ENCODE measurements around the gene HERC2.
"Not testable (repeated sequence)": the region's sequence is repeated elsewhere in the genome, so short reads cannot be mapped to it uniquely, and the experiment has no call there.

Gene HERC2

GRCh38 chr15:28281876-28282275 is 40.1 kb downstream of the HERC2 start:
- no peak for DNase-seq (ENCODE audit: low read depth)

- no peak for DNase-seq (ENCODE audit: low read depth)
Observed at GRCh38 chr15:28274635-28275034, 47.3 kb downstream of the HERC2 start.

GRCh38 chr15:28273873-28274610 is 47.9 kb downstream of the HERC2 start:
- DNase-seq (ENCODE audit: low read depth): no peak

- peak; percentile 3 for DNase-seq (ENCODE audit: low read depth)
Observed at GRCh38 chr15:28273468-28273867, 48.5 kb downstream of the HERC2 start.

- DNase-seq (ENCODE audit: low read depth): no peak
Observed at GRCh38 chr15:28272587-28272986, 49.4 kb downstream of the HERC2 start.

- no peak for DNase-seq (ENCODE audit: low read depth)
Observed at GRCh38 chr15:28271697-28272260, 50.2 kb downstream of the HERC2 start.

- no peak for DNase-seq (ENCODE audit: low read depth)
Observed at GRCh38 chr15:28269097-28269496, 52.9 kb downstream of the HERC2 start.

GRCh38 chr15:28267727-28268126 is 54.3 kb downstream of the HERC2 start:
- no peak for DNase-seq (ENCODE audit: low read depth)

GRCh38 chr15:28265334-28266019 is 56.5 kb downstream of the HERC2 start:
- DNase-seq (ENCODE audit: low read depth): no peak

- DNase-seq (ENCODE audit: low read depth): no peak
Observed at GRCh38 chr15:28264166-28264565, 57.8 kb downstream of the HERC2 start.

GRCh38 chr15:28262438-28262837 is 59.5 kb downstream of the HERC2 start:
- no peak for DNase-seq (ENCODE audit: low read depth)

GRCh38 chr15:28260722-28261121 is 61.3 kb downstream of the HERC2 start:
- DNase-seq (ENCODE audit: low read depth): no peak

GRCh38 chr15:28260317-28260716 is 61.7 kb downstream of the HERC2 start:
- no peak for DNase-seq (ENCODE audit: low read depth)

- DNase-seq (ENCODE audit: low read depth): no peak
Observed at GRCh38 chr15:28255965-28256364, 66.0 kb downstream of the HERC2 start.

GRCh38 chr15:28252831-28253230 is 69.1 kb downstream of the HERC2 start:
- no peak for DNase-seq (ENCODE audit: low read depth)

GRCh38 chr15:28246605-28247004 is 75.4 kb downstream of the HERC2 start:
- DNase-seq (ENCODE audit: low read depth): no peak

- no peak for DNase-seq (ENCODE audit: low read depth)
Observed at GRCh38 chr15:28243901-28244300, 78.1 kb downstream of the HERC2 start.

- no peak for DNase-seq (ENCODE audit: low read depth)
Observed at GRCh38 chr15:28243399-28243798, 78.6 kb downstream of the HERC2 start.

GRCh38 chr15:28238296-28238695 is 83.7 kb downstream of the HERC2 start:
- not testable (repeated sequence) for DNase-seq (ENCODE audit: low read depth)

GRCh38 chr15:28231743-28232142 is 90.2 kb downstream of the HERC2 start:
- DNase-seq (ENCODE audit: low read depth): not testable (repeated sequence)

GRCh38 chr15:28231336-28231735 is 90.6 kb downstream of the HERC2 start:
- DNase-seq (ENCODE audit: low read depth): not testable (repeated sequence)

GRCh38 chr15:28228990-28229640 is 92.9 kb downstream of the HERC2 start:
- not testable (repeated sequence) for DNase-seq (ENCODE audit: low read depth)

GRCh38 chr15:28228096-28228495 is 93.9 kb downstream of the HERC2 start:
- no peak for DNase-seq (ENCODE audit: low read depth)

Measured in GM04504 (cell line).